ENCODE data around the gene PLD2.

PLD2 gene

DNA sequence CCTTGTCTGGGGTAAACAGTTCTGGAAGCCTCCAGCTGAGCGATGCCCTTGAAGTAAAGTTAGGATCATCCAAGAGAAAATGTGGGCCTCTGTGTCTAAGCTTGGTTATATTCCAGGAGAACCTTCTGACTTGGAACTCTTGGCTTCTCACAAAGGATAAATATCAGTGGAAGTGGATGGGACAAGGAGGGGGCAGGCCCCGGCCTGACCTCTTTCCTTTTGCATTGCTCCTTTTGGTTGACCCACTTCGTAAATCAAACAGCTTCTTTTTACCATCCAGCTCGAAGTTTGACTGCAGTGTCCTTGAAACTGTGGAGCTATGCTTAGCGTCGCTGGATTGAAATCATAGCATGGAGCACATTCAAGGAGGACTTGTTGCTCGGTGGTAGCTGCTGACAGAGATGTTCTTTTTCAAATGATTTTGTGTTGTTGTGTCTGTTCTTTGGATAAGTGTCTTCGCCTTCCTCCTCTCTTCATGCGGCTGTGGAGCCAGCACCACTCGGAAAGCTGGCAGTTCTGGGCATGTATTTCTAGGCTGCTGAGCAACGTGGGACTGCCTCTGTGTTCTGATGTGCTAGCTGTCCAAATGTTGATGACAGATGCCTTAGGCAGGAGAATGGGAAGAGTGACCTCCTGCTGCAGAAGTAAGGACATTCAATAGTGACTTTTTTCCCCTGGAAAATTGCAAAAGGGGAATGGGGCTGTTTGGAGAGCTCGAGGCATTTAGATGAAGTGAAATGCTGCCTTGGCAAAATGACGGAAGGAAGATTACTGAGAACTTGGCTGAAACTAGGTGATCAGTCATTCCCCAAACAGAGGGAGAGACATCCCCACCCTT, 30.7 kb downstream of the PLD2 start:
- H3K36me3 ChIP-seq (ENCODE audit: control insufficient read depth, low read length) = peaks cover 5% of the 10 kb centered on the region; the same call in 1 of the 2 replicates
- no peak overlapping the region for H3K27ac ChIP-seq (ENCODE audit: low read depth, low read length)
- no peaks in the 10 kb centered on the region for H3K27me3 ChIP-seq (ENCODE audit: control insufficient read depth, low read length)
- no peaks in the 10 kb centered on the region for H3F3A ChIP-seq (ENCODE audit: control insufficient read depth, insufficient read depth)
- no peak overlapping the region for H3K4me3 ChIP-seq (ENCODE audit: low read length)
- TF ChIP-seq, protein P1, sequence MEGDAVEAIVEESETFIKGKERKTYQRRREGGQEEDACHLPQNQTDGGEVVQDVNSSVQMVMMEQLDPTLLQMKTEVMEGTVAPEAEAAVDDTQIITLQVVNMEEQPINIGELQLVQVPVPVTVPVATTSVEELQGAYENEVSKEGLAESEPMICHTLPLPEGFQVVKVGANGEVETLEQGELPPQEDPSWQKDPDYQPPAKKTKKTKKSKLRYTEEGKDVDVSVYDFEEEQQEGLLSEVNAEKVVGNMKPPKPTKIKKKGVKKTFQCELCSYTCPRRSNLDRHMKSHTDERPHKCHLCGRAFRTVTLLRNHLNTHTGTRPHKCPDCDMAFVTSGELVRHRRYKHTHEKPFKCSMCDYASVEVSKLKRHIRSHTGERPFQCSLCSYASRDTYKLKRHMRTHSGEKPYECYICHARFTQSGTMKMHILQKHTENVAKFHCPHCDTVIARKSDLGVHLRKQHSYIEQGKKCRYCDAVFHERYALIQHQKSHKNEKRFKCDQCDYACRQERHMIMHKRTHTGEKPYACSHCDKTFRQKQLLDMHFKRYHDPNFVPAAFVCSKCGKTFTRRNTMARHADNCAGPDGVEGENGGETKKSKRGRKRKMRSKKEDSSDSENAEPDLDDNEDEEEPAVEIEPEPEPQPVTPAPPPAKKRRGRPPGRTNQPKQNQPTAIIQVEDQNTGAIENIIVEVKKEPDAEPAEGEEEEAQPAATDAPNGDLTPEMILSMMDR (IDR thresholded peaks at IDR 0.05; ENCODE audit: low read depth, low read length, poor library complexity, severe bottlenecking) = no peak
- H4K20me1 ChIP-seq (ENCODE audit: control insufficient read depth, insufficient read depth, low read depth, low read length) = peaks cover 15% of the 10 kb centered on the region
- H3K79me2 ChIP-seq (ENCODE audit: control insufficient read depth, low read length) = peaks cover 88% of the 10 kb centered on the region
- no peaks in the 10 kb centered on the region for H3K9me3 ChIP-seq (ENCODE audit: control insufficient read depth, insufficient read depth, low read length)
- H3K4me1 ChIP-seq (ENCODE audit: control insufficient read depth, low read length) = peaks cover 24% of the 10 kb centered on the region
- H3K9me2 ChIP-seq (replicated peaks; ENCODE audit: control insufficient read depth, low read length) = no peaks in the 10 kb centered on the region
- no peak overlapping the region for H3K4me2 ChIP-seq (ENCODE audit: low read length)

- Histone ChIP-seq H3K4me2 (ENCODE audit: low read length) (no peak overlapping the region), H4K20me1 (ENCODE audit: control insufficient read depth, insufficient read depth, low read depth, low read length) (peaks cover 15% of the 10 kb centered on the region), H3K27ac (ENCODE audit: low read depth, low read length) (no peak overlapping the region), H3K4me3 (ENCODE audit: low read length) (no peak overlapping the region), H3K9me3 (ENCODE audit: control insufficient read depth, insufficient read depth, low read length) (no peaks in the 10 kb centered on the region), H3F3A (ENCODE audit: control insufficient read depth, insufficient read depth) (no peaks in the 10 kb centered on the region), H3K9me2 (replicated peaks; ENCODE audit: control insufficient read depth, low read length) (no peaks in the 10 kb centered on the region), H3K36me3 (ENCODE audit: control insufficient read depth, low read length) (peaks cover 5% of the 10 kb centered on the region; the same call in 1 of the 2 replicates), H3K4me1 (ENCODE audit: control insufficient read depth, low read length) (peaks cover 24% of the 10 kb centered on the region), H3K79me2 (ENCODE audit: control insufficient read depth, low read length) (peaks cover 91% of the 10 kb centered on the region), H3K27me3 (ENCODE audit: control insufficient read depth, low read length) (no peaks in the 10 kb centered on the region)
- no peak for TF ChIP-seq EZH2phosphoT487 (IDR thresholded peaks at IDR 0.05; ENCODE audit: borderline replicate concordance, low read length)
- TF ChIP-seq, protein P1 (IDR thresholded peaks at IDR 0.05; ENCODE audit: low read depth, low read length, poor library complexity, severe bottlenecking) = no peak
Observed at GRCh38 chr17:4838309-4838785, 31.4 kb downstream of the PLD2 start.

DNA sequence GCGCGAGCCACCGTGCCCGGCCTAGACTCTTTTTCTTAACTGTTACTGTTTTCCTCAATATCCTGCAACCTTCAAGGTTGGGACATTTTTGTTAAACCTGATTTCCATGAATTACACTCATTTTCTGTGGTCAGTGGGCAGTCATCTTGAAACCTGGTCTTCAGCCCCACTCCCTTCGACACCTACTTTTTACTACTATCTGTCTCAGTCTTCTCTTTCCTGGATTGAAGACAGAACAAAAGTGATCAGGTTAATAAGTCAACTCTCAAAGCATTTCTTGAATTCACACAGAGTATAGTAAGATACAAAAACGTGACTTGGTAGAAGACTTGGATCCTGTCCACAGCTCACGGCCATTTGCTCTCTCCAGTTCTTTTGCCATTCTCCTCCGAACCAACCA, 32.3 kb downstream of the PLD2 start:
- Histone ChIP-seq H3K27ac (ENCODE audit: low read depth, low read length) (no peak overlapping the region), H3K9me2 (replicated peaks; ENCODE audit: control insufficient read depth, low read length) (no peaks in the 10 kb centered on the region), H4K20me1 (ENCODE audit: control insufficient read depth, insufficient read depth, low read depth, low read length) (peaks cover 11% of the 10 kb centered on the region), H3F3A (ENCODE audit: control insufficient read depth, insufficient read depth) (no peaks in the 10 kb centered on the region), H3K9me3 (ENCODE audit: control insufficient read depth, insufficient read depth, low read length) (no peaks in the 10 kb centered on the region), H3K4me1 (ENCODE audit: control insufficient read depth, low read length) (peaks cover 19% of the 10 kb centered on the region), H3K4me3 (ENCODE audit: low read length) (no peak overlapping the region), H3K79me2 (ENCODE audit: control insufficient read depth, low read length) (peaks cover 89% of the 10 kb centered on the region), H3K27me3 (ENCODE audit: control insufficient read depth, low read length) (no peaks in the 10 kb centered on the region), H3K4me2 (ENCODE audit: low read length) (no peak overlapping the region), H3K36me3 (ENCODE audit: control insufficient read depth, low read length) (peaks cover 5% of the 10 kb centered on the region; the same call in 1 of the 2 replicates)
- TF ChIP-seq EZH2phosphoT487 (IDR thresholded peaks at IDR 0.05; ENCODE audit: borderline replicate concordance, low read length) = no peak
- TF ChIP-seq, protein P1 (IDR thresholded peaks at IDR 0.05; ENCODE audit: low read depth, low read length, poor library complexity, severe bottlenecking) = no peak

Data from DOHH2 (cell line).